Cortex of kidney (tissue), 1 donor: ENCODE results near the gene CORT.

Experiments used
- DNase-seq: peaks from one replicate; lab custom pipeline; 2025; lab: John Stamatoyannopoulos, UW

Gene CORT

DNA sequence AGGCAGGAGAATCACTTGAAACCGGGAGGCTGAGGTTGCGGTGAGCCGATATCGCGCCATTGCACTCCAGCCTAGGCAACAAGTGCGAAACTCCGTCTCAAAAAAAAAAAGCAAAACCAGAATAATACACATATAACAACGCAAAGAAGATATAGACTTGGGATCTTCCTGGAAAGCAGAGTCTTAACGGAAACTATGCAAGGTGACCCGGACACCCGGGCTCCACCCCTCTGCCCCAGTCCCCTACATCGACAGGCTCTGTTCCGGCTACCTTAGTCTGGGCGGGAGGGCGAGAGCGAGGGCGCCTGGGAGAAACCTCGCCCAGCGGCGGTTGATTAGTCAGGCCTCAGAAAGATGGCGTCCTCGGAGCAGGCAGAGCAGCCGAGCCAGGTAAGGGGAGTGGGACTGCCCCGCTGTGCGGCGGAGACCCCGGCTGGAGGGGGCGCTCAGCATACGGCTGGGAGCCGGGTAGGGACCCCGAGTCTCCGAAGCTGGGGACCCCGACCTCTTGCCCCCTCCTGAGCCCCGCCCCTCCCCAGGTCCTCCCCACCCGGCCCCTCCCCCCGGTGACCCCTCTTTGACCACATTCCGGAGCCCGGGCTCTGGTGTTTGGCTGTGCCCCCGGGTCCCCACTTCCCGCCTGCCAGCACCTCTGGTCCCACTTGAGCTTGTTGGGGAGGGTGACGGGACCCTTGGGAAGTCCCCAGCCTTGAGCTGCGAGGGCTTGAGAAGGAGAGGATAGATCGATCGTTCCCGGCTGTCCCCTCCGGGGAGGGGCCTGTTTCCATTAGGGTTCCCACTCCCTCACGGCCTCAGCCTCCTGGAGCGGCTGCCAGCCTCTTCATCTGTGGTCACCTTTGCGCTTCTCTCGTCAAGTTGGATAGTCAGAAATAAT lies 25.0 kb downstream of the CORT start, which contains the start of gene PEX14:
Gene PEX14 (plus strand): TSS at position 338 of the 895 bp plus-strand sequence. CDS start 17 bp downstream, at position 355.
- peak; percentile 35 for DNase-seq

DNA sequence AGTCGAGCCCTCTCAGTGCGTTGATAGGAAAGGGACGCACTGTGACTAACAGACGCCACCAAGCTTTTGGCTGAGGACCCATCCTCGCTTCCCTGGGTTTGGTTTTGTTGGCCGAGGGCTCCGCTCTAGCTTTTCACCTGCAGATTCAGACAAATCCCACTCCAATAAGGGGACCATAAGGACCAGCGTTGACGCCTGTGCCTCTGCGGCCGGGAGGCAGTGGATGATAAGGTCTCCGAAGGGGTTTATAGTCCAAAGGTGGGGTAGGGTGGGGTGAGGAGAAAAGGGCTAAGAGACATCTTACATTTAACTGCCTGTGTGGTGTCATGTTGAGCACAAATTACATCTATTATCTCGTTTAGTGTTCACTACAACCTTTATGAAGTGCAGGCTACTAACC lies 25.7 kb downstream of the CORT start:
- no peak for DNase-seq

DNA sequence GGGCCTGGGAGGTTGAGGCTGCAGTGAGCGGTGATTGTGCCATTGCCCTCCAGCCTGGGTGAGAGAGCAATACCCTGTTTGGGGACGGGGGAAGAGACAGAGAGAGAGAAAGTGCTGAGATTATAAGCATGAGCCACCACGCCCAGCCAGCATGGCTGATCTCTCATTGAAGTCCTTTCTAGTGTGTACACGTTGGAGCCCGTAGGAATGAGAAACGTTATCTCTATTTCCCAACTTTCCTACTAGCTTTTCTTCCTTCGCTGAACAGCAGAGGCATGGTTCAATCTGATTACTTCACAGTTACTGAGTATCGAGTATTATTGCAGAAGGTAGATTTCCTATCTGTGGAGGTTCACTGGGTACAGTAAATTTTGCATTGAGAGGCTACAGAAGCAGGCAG lies 29.5 kb downstream of the CORT start:
- DNase-seq, result no peak

DNA sequence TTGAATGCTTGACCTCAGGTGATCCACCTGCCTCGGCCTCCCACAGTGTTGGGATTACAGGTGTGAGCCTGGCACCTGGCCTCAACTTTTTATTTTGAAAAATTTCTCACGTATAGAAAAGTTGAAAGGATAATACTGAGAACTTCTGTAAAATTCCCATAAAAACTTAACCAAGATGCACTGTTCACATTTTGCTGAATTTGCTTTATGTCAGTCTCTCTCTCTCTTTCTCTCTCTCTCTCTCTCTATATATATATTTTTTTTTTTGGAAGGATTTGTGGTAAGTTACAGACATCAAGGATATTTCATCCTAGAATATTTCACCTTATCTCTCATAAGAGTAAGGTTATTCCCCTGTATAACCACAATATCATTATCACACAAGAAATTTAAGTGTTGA lies 30.8 kb downstream of the CORT start:
- DNase-seq, result no peak

DNA sequence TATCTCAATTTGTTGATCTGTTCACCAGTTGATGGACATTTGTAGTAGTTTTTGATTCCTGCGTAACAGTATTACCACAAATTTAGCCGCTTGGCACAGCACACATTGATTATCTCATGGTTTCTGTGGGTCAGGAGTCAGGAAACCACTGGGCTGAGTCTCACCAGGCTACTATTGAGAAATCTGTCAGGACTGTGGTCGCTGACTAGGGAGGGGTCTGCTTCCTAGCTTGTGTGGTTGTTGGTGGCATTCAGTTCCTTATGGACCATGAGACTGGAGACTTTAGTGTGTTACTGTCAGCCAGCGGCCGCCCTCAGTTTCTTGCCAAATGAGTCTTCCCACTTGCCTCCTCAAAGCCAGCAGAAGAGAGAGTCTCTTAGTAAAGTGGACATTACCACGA lies 34.7 kb downstream of the CORT start:
- DNase-seq, result no peak

DNA sequence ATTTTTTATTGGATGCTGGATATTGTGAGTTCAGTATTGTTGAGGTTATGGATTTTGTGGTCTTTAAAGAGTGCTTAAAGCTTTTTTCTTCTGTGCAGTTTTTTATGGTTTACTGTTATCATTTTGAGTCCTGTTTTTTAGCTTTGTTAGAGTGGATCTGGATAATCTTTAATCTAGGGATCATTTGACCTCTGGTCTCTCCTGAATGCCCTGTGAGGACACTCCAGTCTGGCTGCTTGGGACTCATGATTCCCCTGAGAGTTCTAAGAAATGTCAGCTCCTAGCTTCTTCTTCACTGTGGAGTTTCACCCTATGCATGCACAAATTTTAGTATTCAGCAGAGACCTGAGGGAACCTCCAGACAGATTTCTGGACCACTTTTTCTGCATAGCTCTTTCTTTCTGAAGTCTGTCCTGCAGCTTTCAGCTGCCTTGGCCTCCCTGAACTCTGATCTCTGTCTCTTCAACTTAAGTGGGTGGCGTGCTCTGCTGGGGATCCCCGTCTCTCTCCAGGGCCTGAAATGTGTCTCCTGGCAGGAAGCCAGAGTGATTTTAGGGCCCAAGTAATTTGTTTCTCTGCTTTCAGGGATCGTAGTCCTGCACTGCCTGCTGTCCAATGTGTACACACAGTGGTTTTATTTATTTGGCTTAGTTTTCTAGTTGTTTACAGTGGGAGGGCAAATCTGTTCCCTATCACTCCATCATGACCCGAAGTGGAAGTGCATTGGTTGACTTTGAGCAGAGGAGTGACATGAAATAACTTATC lies 39.6 kb downstream of the CORT start:
- DNase-seq, result no peak

DNA sequence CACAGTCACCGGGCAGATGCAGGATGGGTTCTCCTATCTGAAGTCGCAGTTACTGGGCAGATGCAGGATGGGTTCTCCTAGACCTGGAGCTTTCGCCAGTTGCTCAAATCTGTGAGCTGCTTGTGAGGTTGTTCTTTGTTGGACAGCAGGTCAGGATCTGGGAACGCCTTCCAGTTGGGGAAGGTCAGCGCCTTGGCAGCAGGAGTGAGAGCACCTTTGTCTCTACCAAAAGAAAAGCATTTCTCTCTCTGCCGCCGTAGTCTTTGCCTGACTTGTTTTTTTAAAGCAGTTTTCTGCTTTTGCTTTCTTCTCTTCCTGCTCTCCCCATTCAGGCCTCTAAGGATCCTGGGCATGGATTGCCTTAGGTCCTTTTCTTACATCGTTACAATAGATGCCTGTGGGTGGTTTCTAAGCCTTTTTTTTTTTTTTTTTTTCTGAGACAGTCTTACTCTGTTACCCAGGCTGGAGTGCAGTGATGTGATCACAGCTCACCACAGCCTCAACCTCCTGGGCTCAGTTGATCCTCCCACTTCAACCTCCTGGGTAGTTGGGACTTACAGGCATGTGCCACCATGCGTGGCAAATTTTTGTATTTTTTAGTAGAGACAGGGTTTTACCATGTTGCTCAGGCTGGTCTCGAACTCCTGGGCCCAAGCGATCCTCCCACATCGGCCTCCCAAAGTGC lies 40.6 kb downstream of the CORT start:
- no peak for DNase-seq

DNA sequence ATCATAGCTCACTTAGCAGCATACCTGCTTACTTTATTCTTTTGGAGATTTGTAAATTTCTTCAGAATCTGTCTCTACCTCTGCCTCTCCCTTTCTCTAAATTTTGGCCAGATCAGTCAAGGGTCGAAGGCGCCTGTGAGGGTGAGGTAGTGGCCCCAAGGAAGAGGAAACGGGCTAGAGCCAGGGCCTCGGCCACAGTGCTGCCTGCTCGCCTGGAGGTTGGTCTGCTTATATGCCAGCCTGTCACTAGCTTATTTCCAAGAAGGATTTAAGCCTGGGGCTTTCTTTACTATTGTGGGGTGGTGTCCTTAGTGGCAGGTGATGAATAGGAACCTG lies 44.6 kb downstream of the CORT start:
- no peak for DNase-seq

DNA sequence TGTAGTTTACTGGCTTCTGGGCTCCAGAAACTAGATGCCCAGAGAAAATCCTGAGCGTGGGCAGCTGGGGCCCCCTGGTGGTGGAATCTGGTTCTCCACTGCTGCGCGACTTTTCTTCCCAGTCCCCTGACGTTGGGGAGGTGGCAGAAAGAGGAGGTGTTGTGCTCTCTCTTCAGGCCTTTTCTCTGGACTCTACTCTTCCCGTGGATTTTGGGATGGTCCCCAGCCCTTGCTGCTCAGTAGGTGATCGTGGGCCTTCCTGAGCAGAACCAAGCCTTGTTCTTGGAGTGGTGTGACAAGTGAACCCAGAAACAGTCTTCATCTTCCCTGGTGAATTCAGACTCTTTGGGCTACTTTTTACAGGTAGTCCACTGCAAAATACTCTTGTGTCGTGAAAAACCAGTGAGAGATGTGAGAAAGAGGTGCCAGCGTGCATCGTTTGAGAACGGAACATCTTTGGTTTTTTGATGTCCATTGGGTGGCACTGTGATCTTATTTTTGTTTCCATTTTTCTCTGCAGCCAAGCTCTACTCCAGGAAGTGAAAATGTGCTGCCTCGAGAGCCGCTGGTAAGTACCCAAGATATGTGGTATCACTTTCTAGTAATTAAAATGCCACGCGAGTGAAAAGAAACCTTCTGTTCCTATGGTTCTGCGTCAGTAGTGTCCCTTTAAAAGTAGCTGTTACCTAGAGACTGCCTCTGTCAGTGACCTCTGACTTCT lies 45.1 kb downstream of the CORT start:
- DNase-seq, result no peak

DNA sequence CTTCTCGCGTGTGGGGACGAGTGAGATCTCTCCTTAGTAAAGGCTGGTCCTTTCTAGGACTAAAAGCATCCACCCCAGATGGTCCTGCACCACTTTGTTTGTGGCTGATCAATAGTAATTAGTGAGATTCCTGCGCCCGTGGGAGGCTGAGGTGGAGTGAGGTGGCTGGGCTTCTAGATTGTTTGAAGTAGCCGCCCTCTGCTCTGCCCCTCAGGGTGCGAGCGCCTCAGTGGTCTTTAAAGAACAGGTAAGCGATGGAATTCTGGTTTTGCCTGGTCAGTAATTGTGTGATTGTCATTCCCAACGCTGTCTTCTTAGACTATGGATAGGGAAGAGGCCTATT lies 45.6 kb downstream of the CORT start:
- no peak for DNase-seq

DNA sequence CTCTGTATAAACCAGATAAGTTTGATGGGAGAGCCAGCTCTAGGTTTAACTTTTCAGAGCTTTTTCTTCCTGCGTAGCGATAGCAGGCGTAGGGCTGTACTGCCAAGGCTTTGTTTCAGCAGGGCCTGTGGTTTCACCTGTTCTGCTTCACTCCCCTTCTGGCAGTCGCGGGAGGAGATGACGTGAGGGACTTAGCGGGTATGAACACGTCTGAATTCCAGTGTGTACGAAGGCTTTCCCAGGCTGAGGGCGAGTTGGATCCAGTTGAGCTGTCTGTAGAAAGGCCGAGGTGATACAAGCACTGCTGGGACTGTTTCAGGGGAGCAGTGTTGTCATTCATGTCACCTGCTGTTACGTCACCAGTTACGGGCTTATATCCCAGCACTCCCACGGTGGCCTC lies 46.1 kb downstream of the CORT start:
- DNase-seq, result no peak

DNA sequence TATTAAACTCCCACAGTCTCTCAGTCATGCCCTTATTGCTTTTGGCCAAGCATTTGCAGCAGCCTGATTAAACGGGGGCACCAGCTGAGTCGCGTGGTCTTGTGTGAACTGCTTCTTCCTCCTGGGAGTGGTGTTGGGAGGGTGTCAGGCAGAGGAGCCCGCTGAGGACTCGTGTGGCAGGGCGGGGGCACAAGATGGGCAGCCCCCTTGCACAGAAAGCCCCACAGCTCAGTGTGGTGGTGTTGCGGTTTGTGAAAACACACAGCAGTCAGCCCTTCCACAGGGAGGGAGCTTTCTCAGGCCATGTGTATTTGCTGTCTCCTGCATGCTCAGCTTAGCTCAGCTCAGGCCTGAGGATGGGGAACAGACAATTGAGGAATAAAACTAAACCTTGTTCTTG lies 47.3 kb downstream of the CORT start:
- DNase-seq, result no peak

DNA sequence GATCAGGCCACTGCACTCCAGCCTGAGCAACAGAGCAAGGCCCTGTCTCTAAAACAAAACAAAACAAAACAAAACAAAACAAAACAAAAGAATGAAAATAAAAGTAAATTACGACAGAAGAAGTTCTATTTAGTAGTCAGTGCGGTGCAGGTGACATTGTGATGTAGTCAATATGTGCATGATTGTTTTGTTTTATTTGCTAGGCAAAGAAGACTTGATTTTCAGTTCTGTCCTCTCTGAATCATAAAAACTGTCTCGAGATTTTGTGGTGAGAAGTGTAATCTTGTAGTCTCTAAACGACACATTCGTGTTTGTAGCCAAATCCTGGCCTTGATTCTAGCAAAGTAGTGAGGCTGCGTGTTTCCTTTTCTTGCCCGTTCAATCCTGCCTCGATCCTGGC lies 48.4 kb downstream of the CORT start:
- DNase-seq, result no peak
